GM19023 (cell line): ENCODE results near the gene SIGLECL1.
"Not testable (repeated sequence)": the region's sequence is repeated elsewhere in the genome, so short reads cannot be mapped to it uniquely, and the experiment has no call there.

Experiments
- ATAC-seq: cut with Tn5 transposase; IDR thresholded peaks from one replicate; pipeline ENCODE4 v1.9.1; 2021; ENCODE audit warnings: mild to moderate bottlenecking, moderate library complexity; ENCODE audit not compliant: unreplicated experiment

The SIGLECL1 gene

DNA sequence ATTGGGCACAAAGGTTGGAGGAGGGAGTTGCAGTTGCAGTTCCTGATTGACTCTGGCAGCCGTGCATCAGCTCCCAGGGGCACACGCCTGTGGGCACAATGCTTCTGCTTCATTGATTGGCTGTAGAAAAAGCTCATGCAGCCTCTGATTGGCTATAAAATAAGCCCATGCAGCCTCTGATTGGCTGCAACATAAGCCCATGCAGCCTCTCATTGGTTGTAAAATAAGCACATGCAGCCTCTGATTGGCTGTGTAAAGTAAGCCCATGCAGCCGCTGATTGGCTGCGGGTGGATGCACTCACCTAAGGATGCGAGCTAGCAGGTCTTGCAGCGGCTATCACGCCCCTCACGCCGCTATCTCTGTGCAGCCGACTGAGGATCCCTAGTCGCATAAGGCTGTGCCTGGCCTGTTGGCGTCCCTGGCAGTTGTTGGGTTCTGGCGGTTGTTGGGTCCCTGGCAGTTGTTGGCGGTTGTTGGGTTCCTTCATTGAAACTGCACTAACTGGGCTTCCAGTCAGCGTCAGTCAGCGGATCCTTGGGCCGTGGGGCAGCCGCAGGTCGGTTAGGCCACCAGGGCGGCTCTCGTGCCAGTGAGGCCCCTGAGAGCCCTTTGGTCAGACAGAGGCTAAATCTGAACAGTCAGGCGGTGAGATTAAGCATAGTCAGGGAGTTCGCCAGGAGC, at the start of gene SIGLECL1:
SIGLECL1 (plus strand) TSS at position 295 of the 682 bp plus-strand sequence. CDS start 12,993 bp downstream, outside the sequence.
- ATAC-seq: no peak

DNA sequence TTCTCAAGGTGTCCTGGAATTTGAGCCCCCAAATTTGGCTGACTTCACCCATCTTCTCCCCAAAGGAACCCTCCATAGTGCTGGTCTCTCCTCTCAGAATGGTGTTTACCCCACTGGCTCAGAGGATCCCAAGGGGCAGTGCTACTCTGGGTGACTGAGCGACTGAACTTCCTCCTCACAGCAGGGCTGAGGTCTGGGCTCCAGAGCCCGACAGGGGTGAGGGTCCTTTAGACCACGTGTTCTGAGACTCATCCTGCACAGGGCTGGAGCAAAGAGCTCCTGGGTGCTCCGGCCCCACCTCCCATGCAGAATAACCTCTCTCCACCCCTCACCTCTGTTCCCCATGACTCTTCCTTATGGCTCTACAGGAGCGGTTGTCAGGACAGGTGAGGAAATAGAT, 49.2 kb upstream of the SIGLECL1 start:
- no peak for ATAC-seq

DNA sequence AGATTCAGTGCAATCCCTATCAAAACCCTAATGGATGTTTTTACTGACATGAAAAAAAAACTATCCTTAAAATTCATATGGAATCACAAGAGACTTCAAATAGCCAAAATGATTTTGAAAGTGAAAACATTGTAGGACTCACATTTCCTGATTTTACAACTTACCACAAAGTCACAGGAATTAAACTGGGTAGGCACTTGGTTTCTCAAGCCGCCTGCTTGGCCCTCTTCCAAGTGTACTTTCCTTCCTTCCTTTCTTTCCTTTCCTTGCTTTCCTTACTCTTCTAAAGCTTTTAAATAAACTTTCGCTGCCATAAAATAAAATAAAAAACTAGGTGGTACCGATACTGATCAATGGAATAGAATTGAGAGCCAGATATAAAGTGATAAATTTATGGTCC, 47.0 kb upstream of the SIGLECL1 start:
- ATAC-seq: no peak

DNA sequence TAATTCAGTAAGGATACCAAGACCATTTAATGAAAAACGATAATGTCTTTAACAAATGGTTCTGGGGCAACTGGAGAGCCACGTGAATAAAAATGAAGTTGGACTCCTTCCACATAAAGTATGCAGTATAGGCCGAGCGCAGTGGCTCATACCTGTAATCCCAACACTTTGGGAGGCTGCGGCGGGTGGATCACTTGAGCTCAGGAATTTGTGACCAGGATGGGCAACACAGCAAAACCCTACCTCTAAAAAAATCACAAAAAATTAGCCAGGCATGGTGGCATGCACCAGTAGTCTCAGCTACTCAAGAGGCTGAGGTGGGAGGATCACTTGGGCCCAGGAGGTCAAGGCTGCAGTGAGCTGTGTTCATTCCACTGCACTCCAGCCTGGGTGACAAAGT, 46.6 kb upstream of the SIGLECL1 start:
- no peak for ATAC-seq

DNA sequence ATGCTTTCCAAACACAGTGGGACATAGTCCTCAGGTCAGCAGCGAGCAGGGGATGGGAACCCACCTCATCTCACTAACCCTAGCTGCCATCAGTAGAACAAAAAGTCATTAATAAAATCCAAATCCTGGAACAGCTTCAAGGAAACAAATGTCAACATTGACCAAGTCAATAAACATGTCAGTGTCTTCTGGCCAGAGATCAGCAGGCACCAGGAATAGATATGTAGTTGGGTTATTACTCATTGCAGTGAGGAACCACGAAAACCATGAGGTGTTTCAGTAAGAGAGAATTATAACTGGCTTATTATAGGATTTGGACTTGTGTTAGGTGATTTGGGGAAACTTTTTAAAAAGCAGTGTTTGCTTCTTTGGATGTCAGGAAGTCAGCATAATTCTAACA, 43.1 kb upstream of the SIGLECL1 start:
- ATAC-seq: no peak

DNA sequence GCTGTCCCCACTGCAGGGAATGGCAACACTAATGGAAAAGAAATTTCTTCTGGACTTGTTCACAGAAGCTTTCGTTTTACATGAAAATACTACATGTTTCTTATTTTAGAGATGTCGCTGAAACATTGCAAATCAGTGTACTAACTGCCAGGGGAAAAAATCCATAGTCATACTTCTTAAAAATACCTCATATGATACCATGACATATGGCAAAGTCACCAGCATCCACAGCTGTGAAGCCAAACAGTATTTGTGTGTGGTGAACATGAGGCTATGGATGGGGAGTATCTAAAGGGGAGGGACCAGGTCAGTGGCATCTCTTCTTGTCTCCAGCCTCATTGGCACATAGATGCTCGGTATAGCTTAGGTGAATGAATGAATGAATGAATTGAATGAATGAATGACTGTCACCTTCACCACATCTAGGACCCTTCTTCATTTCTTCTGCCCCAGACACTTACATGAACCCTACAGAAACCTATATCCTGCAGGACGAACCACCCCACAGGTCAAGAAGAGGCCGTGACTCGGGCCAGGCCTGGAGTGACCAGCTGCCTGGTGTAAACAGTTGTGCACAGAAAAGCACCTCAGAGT, 40.6 kb upstream of the SIGLECL1 start:
- no peak for ATAC-seq

DNA sequence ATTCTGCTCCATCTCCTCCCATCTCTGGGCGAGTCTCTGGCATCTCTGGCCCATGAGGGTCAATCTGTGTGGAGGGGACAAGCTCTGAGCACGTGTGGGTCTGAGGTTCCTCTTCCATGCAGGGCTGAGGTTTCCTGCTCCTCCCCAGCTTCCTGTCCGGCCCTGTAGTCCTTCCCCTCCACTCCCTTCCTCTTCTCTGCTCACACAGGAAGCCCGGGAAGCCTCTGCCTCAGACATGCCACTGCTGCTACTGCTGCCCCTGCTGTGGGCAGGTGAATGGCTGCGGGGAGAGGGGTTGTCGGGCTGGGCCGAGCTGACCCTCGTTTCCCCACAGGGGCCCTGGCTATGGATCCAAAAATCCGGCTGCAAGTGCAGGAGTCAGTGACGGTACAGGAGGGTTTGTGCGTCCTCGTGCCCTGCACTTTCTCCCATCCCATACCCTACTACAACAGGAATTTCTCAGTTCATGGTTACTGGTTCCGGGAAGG, 40.0 kb upstream of the SIGLECL1 start:
- ATAC-seq: not testable (repeated sequence)

DNA sequence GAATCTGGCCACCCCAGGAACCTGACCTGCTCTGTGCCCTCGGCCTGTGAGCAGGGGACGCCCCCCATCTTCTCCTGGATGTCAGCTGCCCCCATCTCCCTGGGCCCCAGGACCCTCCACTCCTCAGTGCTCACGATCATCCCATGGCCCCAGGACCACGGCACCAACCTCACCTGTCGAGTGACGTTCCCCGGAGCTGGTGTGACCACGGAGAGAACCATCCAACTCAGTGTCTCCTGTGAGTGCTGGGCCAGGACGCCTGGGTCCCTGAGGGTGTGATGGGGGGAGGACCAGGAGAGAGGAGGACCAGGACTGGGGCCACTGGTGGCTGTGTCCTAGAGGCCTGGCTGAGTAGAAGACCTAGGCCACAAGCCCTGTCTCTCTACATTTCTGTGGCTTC, 39.0 kb upstream of the SIGLECL1 start:
- no peak for ATAC-seq

DNA sequence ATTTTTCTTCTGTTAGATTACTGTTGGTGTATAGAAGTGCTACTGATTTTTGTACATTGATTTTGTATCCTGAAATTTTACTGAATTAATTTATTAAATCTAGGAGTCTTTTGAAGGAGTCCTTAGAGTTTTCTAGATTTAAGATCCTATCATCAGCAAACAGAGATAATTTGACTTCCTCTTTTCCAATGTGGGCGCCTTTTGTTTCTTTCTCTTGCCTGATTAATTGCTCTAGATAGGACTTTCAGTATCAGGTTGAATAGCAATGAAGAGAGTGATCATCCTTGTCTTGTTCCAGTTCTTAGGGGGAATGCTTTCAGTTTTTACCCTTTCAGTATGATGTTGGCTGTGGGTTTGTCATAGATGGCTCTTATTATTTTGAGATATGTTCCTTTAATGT, 31.6 kb upstream of the SIGLECL1 start:
- ATAC-seq: no peak

DNA sequence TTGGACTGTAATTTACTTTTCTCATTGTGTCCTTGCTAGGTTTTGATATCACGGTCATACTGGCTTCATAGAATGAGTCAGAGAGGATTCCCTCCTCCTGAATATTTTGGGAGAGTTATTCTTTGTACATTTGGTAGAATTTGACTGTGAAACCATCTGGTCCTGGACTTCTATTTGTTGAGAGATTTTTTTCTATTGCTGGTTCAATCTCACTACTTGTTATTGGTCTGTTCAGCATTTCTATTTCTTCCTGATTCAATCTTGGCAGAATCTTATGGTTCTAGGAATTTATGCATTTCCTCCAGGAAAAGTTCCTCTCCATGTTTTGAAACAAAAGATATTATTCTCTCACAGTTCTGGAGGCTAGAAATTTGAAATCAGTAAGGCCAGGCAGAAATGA, 30.9 kb upstream of the SIGLECL1 start:
- ATAC-seq: no peak

DNA sequence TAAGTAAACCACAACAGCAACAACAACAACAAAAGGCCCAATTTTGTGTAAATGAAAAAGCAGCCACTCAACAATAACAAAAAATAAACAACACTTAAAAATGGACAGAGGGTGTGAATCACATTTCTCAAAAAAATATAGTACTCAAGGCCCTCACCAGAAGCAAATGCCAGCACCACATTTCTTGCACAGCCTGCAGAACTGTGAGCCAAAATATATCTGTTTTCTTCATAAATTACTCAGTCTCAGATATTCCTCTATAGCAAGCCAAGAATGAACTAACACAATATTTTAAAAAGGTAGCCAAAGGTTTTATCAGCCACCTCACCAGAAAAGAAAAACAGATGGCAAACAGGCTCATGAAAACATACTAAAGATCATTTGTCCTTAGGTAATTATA, 29.9 kb upstream of the SIGLECL1 start:
- ATAC-seq: no peak

DNA sequence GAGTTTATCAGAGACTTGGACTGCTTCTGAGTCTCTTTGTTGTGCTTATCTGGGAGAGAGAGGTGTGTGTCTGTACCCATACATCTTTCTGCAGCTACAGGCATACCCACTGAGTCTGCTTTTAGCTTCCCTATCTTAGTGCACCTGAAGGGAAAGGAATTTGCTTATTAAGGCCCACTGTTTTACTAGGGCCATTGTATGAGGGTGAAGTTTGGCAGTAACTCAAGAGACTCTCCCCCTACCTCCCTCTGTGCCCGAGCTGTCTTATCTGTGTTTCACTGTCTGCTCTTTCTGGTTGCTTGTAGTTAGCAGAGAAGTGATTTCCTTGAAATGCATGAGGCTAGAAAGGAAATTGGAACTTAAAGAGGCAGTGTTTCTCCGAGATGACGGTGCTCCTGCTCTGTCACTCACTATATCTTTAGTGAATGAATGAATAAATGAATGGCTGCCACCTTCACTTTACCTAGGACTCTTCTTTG, 26.7 kb upstream of the SIGLECL1 start:
- ATAC-seq: no peak

DNA sequence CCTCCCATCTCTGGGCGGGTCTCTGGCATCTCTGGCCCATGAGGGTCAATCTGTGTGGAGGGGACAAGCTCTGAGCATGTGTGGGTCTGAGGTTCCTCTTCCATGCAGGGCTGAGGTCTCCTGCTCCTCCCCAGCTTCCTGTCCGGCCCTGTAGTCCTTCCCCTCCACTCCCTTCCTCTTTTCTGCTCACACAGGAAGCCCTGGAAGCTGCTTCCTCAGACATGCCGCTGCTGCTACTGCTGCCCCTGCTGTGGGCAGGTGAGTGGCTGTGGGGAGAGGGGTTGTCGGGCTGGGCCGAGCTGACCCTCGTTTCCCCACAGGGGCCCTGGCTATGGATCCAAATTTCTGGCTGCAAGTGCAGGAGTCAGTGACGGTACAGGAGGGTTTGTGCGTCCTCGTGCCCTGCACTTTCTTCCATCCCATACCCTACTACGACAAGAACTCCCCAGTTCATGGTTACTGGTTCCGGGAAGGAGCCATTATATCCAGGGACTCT, 25.9 kb upstream of the SIGLECL1 start, which contains the start of gene CD33:
CD33 (plus strand) TSS at position 183 of the 496 bp plus-strand sequence; CDS start at position 222, 39 bp downstream.
- not testable (repeated sequence) for ATAC-seq

DNA sequence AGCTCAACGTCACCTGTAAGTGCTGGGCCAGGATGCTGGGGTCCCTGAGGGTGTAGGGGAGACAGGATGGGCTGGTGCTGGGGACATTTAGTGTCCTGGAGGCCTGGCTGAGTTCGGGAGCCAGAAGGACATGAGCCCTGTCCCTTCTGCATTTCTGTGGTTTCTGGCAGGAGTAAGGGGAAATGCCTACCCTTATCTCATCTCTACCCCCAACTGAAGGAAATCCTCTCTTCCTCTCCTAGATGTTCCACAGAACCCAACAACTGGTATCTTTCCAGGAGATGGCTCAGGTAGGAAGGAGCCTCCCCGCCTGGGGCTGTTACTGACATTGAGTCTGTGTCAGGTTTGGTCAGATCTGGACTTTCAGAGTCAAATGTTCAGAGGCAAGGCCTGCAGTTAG, 24.8 kb upstream of the SIGLECL1 start:
- no peak for ATAC-seq

DNA sequence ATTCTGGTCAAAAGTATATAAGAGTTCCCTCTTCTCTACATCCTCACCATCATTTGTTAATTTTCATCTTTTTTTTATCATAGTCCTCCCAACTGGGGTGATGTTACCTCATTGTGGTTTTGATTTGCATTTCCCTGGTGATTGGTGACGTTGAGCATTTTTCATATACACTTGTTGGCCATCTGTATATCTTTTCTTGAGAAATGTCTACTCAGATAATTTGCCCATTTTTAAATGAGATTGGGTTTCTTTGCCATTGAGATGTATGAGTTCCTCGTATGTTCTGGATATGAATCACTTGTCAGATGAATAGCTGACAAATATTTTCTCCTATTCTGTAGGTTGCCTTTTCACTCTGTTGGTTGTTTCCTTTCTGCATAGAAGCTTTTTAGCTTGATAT, 23.6 kb upstream of the SIGLECL1 start:
- ATAC-seq: no peak

DNA sequence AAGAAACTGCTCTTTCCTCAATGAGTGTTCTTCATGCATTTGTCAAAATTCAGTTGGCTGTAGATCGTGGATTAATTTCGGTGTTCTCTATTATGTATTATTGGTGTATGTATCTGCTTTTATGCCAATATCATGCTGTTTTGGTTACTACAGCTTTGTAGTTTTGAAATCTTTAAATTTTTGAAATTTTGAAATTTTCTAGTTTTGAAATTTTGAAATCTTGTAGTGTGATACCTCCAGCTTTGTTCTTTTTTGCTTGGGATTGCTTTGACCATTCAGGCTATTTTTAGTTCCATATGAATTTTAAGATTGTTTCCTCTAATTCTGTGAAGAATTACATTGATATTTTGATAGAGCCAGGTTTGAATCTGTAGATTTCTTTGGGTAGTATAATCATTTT, 22.9 kb upstream of the SIGLECL1 start:
- no peak for ATAC-seq

DNA sequence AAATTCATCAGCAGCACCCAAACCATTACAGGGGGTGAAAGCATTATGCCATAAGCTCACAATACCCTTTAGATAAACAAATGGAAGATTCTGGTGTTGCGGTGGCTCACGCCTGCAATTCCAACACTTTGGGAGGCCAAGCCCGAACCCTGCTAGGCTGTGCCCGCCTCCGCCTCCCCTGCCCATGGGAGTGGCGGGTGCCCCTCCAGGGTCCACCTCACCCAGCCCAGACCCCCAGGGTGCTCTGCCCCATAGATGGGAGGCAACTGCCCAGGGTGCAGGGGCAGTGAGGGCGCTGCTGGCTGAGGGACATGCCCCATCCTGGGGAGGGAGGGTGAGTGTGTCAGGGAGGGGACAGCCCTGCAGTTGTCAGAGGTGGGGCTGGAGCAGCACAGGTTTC, 10.0 kb upstream of the SIGLECL1 start:
- no peak for ATAC-seq

DNA sequence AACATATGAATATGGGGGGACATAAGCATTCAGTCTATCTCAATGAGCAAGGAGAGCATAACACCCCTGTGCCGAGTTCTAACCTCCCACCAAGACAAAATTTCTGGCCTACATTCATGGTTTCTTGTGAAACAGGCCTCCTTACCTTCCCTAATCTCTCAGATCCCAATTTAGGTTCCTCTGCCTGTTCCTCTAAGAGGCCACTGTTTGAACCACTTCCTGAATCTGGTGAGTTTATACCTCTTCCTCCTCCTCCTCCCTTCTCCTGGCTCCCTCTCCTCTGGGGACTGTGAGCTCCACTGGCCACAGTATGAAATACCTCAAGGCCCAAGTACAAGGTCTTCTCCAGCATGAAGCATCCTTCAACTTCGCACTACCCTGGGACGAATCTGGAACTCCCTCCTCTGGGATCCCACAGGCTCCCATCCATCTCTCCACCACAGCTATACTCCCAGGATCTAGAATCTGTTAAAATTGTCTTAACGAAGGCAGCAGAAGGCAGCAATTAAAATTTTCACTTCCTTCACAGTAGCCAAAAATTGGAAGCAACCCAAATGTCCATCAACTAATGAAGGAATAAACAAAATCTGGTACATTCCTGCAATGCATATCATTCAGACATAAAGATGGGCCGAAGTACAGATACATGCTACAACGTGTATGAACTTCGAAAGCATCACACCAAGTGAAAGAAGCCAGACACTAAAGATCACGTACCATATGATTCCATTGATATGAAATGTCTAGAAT, 7.8 kb upstream of the SIGLECL1 start:
- ATAC-seq: no peak

DNA sequence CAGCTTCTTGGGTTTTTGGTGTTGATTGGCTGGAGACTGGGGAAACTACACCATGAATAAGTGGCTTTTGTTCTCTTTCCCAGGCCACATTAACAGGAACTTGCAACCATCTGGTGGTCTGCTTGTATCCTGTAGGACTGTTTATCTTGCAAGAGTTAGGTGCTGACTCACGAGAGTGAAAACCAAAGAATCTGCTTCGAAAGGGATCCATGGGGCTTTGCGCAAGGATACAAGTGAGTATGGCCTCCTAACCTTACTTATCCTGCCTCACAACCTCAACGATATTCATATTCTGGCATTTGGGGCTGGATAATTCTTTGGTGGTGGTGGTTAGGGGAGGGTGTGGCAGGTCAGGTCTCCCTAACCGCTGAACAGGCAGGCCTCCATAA, 4.7 kb upstream of the SIGLECL1 start:
- ATAC-seq: no peak

DNA sequence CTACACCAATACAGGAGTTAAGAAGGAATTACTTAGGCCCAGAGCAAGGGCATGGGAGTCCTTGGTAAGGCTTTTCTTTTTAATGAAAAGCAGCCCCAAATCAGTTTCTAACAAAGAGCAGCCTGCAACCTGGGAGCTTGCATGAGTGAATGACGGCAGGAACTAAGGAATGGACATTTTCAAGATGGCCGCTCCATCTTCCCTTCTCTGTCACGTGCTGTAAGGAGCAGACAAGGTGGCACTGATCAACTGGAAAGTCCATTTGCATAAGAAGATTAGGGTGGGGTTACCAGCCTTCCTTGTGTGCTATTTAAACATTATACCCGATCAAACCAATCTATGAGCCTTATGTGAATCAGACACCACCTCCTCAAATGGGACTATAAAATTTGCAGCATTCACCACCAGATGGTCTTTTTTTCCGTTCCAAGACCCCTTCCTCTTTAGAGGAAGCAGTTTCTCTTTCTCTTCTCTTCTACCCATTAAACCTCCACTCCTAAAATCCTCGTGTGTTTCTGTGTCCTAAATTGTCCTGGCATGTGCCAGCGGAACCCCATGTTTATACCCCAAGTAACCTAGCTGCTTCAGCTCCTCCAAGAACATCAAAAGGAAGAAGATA, 2.8 kb upstream of the SIGLECL1 start:
- no peak for ATAC-seq

DNA sequence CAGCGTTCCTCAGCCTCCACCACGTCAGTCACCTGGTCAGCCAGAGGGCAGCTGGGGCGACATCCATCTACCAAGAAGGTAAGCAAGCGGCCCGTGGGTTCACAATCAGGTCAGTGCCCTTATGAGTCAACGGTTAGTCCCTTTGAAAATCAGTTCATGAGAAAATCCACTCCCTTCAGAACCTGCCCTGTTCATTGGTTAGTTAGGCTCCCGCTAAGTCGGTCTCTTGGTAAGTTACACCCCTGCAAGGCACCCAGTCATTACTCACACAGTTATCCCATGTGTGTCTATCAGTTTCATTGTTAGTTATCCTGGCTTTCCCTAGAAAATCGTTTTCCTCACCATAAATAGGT, 564 bp downstream of the SIGLECL1 start:
- no peak for ATAC-seq
